ENCODE results near the gene NUDT2.

DNA sequence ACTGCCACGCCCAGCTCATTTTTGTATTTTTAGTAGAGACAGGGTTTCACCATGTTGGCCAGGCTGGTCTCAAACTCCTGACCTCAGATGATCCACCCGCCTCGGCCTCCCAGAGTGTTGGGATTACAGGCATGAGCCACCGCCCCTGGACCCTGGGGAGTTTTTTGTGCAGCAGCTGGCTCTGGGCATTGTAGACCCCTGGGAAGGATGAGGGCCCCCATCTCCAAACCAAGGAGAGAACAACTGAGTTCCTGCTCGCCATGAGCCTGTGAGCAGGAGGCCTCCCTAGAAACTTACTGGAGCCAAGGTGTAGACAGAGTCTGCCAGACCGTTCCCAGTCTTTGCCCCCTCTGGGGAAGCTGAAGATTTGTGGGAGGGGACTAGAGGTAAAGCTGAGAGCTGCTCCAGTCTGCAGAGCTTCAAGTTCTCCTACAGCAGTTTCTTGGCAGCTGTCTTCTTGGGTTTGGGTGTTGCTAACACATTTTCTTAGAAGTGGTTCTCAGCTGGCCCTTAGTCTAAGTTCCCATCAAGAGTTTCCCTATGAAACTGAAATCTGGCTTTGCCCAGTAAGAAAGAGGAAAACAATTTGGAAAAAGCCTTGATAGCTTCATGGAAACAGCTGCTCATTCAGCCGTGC, 12.4 kb downstream of the NUDT2 start:
- TF ChIP-seq, protein P1, sequence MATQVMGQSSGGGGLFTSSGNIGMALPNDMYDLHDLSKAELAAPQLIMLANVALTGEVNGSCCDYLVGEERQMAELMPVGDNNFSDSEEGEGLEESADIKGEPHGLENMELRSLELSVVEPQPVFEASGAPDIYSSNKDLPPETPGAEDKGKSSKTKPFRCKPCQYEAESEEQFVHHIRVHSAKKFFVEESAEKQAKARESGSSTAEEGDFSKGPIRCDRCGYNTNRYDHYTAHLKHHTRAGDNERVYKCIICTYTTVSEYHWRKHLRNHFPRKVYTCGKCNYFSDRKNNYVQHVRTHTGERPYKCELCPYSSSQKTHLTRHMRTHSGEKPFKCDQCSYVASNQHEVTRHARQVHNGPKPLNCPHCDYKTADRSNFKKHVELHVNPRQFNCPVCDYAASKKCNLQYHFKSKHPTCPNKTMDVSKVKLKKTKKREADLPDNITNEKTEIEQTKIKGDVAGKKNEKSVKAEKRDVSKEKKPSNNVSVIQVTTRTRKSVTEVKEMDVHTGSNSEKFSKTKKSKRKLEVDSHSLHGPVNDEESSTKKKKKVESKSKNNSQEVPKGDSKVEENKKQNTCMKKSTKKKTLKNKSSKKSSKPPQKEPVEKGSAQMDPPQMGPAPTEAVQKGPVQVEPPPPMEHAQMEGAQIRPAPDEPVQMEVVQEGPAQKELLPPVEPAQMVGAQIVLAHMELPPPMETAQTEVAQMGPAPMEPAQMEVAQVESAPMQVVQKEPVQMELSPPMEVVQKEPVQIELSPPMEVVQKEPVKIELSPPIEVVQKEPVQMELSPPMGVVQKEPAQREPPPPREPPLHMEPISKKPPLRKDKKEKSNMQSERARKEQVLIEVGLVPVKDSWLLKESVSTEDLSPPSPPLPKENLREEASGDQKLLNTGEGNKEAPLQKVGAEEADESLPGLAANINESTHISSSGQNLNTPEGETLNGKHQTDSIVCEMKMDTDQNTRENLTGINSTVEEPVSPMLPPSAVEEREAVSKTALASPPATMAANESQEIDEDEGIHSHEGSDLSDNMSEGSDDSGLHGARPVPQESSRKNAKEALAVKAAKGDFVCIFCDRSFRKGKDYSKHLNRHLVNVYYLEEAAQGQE (IDR thresholded peaks at IDR 0.05; ENCODE audit: borderline replicate concordance): no peak
- no peak for TF ChIP-seq POLR2AphosphoS5 (IDR thresholded peaks at IDR 0.05)

All from neural cell (in vitro differentiated cells).